BLaER1 (cell line): ENCODE data around the gene DNAJB13.

Source experiments
- H3K27ac ChIP-seq: shearing (Covaris generic); formaldehyde crosslinking; 2 replicates; pipeline ENCODE4 v1.8.1; 2022
- H3K27me3 ChIP-seq: shearing (Covaris generic); formaldehyde crosslinking; 2 replicates; pipeline ENCODE4 v1.8.1; 2022
- H3K36me3 ChIP-seq: shearing (Covaris generic); formaldehyde crosslinking; 2 replicates; pipeline ENCODE4 v1.8.1; 2022
- H3K4me1 ChIP-seq: shearing (Covaris generic); formaldehyde crosslinking; 2 replicates; pipeline ENCODE4 v1.8.1; 2022
- H3K4me2 ChIP-seq: shearing (Covaris generic); formaldehyde crosslinking; 2 replicates; pipeline ENCODE4 v1.8.1; 2022
- H3K4me3 ChIP-seq: shearing (Covaris generic); formaldehyde crosslinking; 2 replicates; pipeline ENCODE4 v1.8.1; 2022
- H3K9ac ChIP-seq: shearing (Covaris generic); formaldehyde crosslinking; 2 replicates; pipeline ENCODE4 v1.8.1; 2022
- H3K9me3 ChIP-seq: shearing (Covaris generic); formaldehyde crosslinking; 2 replicates; pipeline ENCODE4 v1.8.1; 2022
- H4K20me1 ChIP-seq: shearing (Covaris generic); formaldehyde crosslinking; 2 replicates; pipeline ENCODE4 v1.8.1; 2022
- Cebpa-rat ChIP-seq: shearing (Covaris generic); IDR thresholded peaks from 2 replicates; pipeline ENCODE4 v1.8.1; 2022

The DNAJB13 gene

GRCh38 chr11:73950869-73951710, at the start of gene DNAJB13:
TSS of gene DNAJB13 (plus strand) at chr11:73951026. CDS start at chr11:73951070, 44 bp downstream.
- Histone ChIP-seq H3K36me3 (no peaks in the 10 kb centered on the region), H4K20me1 (no peaks in the 10 kb centered on the region), H3K4me2 (no peak within 1 kb of the TSS), H3K4me1 (no peaks in the 10 kb centered on the region), H3K9me3 (no peaks in the 10 kb centered on the region), H3K27ac (no peak within 1 kb of the TSS), H3K27me3 (no peaks in the 10 kb centered on the region), H3K9ac (no peak within 1 kb of the TSS), H3K4me3 (no peak within 1 kb of the TSS)
- TF ChIP-seq Cebpa-rat, result no peak

- Histone ChIP-seq H3K36me3 (peaks cover 57% of the 10 kb centered on the region), H3K4me1 (no peaks in the 10 kb centered on the region), H3K9ac (no peak overlapping the region), H3K27me3 (no peaks in the 10 kb centered on the region), H3K9me3 (no peaks in the 10 kb centered on the region), H3K4me3 (no peak overlapping the region), H4K20me1 (no peaks in the 10 kb centered on the region), H3K27ac (no peak overlapping the region), H3K4me2 (no peak overlapping the region)
- no peak for TF ChIP-seq Cebpa-rat
These were observed 48.5 kb upstream of the DNAJB13 start for GRCh38 chr11:73902303-73902702.

- H3K9ac ChIP-seq, result no peak overlapping the region
- peaks cover 63% of the 10 kb centered on the region for H3K36me3 ChIP-seq
- no peaks in the 10 kb centered on the region for H3K27me3 ChIP-seq
- no peak overlapping the region for H3K4me3 ChIP-seq
- no peak for TF ChIP-seq Cebpa-rat
- H3K4me2 ChIP-seq, result no peak overlapping the region
- H4K20me1 ChIP-seq, result no peaks in the 10 kb centered on the region
- H3K27ac ChIP-seq, result no peak overlapping the region
- H3K4me1 ChIP-seq, result no peaks in the 10 kb centered on the region
- no peaks in the 10 kb centered on the region for H3K9me3 ChIP-seq
These were observed 43.6 kb upstream of the DNAJB13 start for GRCh38 chr11:73907191-73907590.

- no peak overlapping the region for H3K4me3 ChIP-seq
- no peak overlapping the region for H3K9ac ChIP-seq
- H3K27ac ChIP-seq, result no peak overlapping the region
- H3K4me1 ChIP-seq, result no peaks in the 10 kb centered on the region
- H3K36me3 ChIP-seq, result peaks cover 80% of the 10 kb centered on the region
- H3K27me3 ChIP-seq, result no peaks in the 10 kb centered on the region
- H3K9me3 ChIP-seq, result no peaks in the 10 kb centered on the region
- H3K4me2 ChIP-seq, result no peak overlapping the region
- no peak for TF ChIP-seq Cebpa-rat
- no peaks in the 10 kb centered on the region for H4K20me1 ChIP-seq
These were observed 38.8 kb upstream of the DNAJB13 start for GRCh38 chr11:73912026-73912425.

GRCh38 chr11:73913472-73913871, 37.4 kb upstream of the DNAJB13 start:
- H3K9me3 ChIP-seq, result no peaks in the 10 kb centered on the region
- no peak overlapping the region for H3K4me2 ChIP-seq
- H3K27ac ChIP-seq, result no peak overlapping the region
- no peaks in the 10 kb centered on the region for H3K4me1 ChIP-seq
- no peak overlapping the region for H3K9ac ChIP-seq
- H4K20me1 ChIP-seq, result no peaks in the 10 kb centered on the region
- no peaks in the 10 kb centered on the region for H3K27me3 ChIP-seq
- no peak for TF ChIP-seq Cebpa-rat
- H3K36me3 ChIP-seq, result peaks cover 88% of the 10 kb centered on the region
- H3K4me3 ChIP-seq, result no peak overlapping the region

- no peaks in the 10 kb centered on the region for H3K4me1 ChIP-seq
- H4K20me1 ChIP-seq, result no peaks in the 10 kb centered on the region
- no peak overlapping the region for H3K4me3 ChIP-seq
- H3K4me2 ChIP-seq, result no peak overlapping the region
- TF ChIP-seq Cebpa-rat, result no peak
- H3K36me3 ChIP-seq, result peaks cover 93% of the 10 kb centered on the region
- H3K9me3 ChIP-seq, result no peaks in the 10 kb centered on the region
- no peak overlapping the region for H3K9ac ChIP-seq
- H3K27me3 ChIP-seq, result no peaks in the 10 kb centered on the region
- no peak overlapping the region for H3K27ac ChIP-seq
These were observed 36.5 kb upstream of the DNAJB13 start for GRCh38 chr11:73914284-73914683.

- peaks cover 94% of the 10 kb centered on the region for H3K36me3 ChIP-seq
- TF ChIP-seq Cebpa-rat, result no peak
- no peak overlapping the region for H3K9ac ChIP-seq
These were observed 34.4 kb upstream of the DNAJB13 start for GRCh38 chr11:73916435-73916834.

GRCh38 chr11:73921180-73921579, 29.6 kb upstream of the DNAJB13 start:
- Histone ChIP-seq H3K4me3 (no peak overlapping the region), H3K4me1 (no peaks in the 10 kb centered on the region), H3K9me3 (no peaks in the 10 kb centered on the region), H3K9ac (no peak overlapping the region), H3K36me3 (peaks cover 83% of the 10 kb centered on the region), H3K27ac (no peak overlapping the region), H3K4me2 (no peak overlapping the region), H4K20me1 (no peaks in the 10 kb centered on the region), H3K27me3 (no peaks in the 10 kb centered on the region)
- TF ChIP-seq Cebpa-rat, result no peak

More at GRCh38 chr11:73916435-73916834, 34.4 kb upstream of the DNAJB13 start:
- Histone ChIP-seq H3K27me3 (no peaks in the 10 kb centered on the region), H3K4me2 (no peak overlapping the region), H3K27ac (no peak overlapping the region), H3K9me3 (no peaks in the 10 kb centered on the region), H4K20me1 (no peaks in the 10 kb centered on the region), H3K4me3 (no peak overlapping the region), H3K4me1 (no peaks in the 10 kb centered on the region)

GRCh38 chr11:73929388-73929787, 21.4 kb upstream of the DNAJB13 start:
- Histone ChIP-seq H3K9me3 (no peaks in the 10 kb centered on the region), H3K4me2 (no peak overlapping the region), H3K36me3 (peaks cover 73% of the 10 kb centered on the region), H3K9ac (no peak overlapping the region), H4K20me1 (no peaks in the 10 kb centered on the region), H3K27me3 (no peaks in the 10 kb centered on the region), H3K27ac (no peak overlapping the region), H3K4me3 (no peak overlapping the region), H3K4me1 (no peaks in the 10 kb centered on the region)
- no peak for TF ChIP-seq Cebpa-rat

- Histone ChIP-seq H3K4me3 (no peak overlapping the region), H3K9me3 (peaks cover 2% of the 10 kb centered on the region; the same call in 1 of the 2 replicates), H3K4me2 (no peak overlapping the region), H3K36me3 (peaks cover 67% of the 10 kb centered on the region), H3K27me3 (no peaks in the 10 kb centered on the region), H3K27ac (no peak overlapping the region), H4K20me1 (no peaks in the 10 kb centered on the region), H3K4me1 (no peaks in the 10 kb centered on the region), H3K9ac (no peak overlapping the region)
- TF ChIP-seq Cebpa-rat, result no peak
These were observed 19.7 kb upstream of the DNAJB13 start for GRCh38 chr11:73931039-73931645.
